ENCODE results near the gene TBX6.

Gene TBX6

GRCh38 chr16:30113031-30113710, 21.4 kb upstream of the TBX6 start, which contains the start of gene GDPD3:
Gene GDPD3 (minus strand): TSS chr16:30113537. CDS start chr16:30113478, 59 bp downstream.
- DNase-seq: no peak

GRCh38 chr16:30112197-30113030, 20.7 kb upstream of the TBX6 start:
- DNase-seq: peak; percentile 78

GRCh38 chr16:30110661-30111060, 18.9 kb upstream of the TBX6 start:
- no peak for DNase-seq

- DNase-seq: no peak
Measured at GRCh38 chr16:30108059-30108850, 16.5 kb upstream of the TBX6 start.

- DNase-seq: no peak
Measured at GRCh38 chr16:30104492-30104891, 12.8 kb upstream of the TBX6 start.

- no peak for DNase-seq
Measured at GRCh38 chr16:30104090-30104489, 12.4 kb upstream of the TBX6 start.

- no peak for DNase-seq
Measured at GRCh38 chr16:30096862-30097563, 5.3 kb upstream of the TBX6 start.

GRCh38 chr16:30096105-30096861, 4.6 kb upstream of the TBX6 start, which contains the start of gene YPEL3:
Gene YPEL3 (minus strand): TSS chr16:30096213. CDS start chr16:30095482, 731 bp downstream.
- DNase-seq: peak; percentile 93

- no peak for DNase-seq
Measured at GRCh38 chr16:30095166-30096078, 3.7 kb upstream of the TBX6 start.

- DNase-seq: no peak
Measured at GRCh38 chr16:30094541-30095165, 2.9 kb upstream of the TBX6 start.

- DNase-seq: peak; percentile 91
Measured at GRCh38 chr16:30092373-30093010, 768 bp upstream of the TBX6 start.

- DNase-seq: no peak
Measured at GRCh38 chr16:30090610-30091331, 953 bp downstream of the TBX6 start.

- no peak for DNase-seq
Measured at GRCh38 chr16:30088832-30089624, 2.7 kb downstream of the TBX6 start.

- DNase-seq: no peak
Measured at GRCh38 chr16:30088237-30088831, 3.4 kb downstream of the TBX6 start.

GRCh38 chr16:30087181-30087898, 4.4 kb downstream of the TBX6 start:
- DNase-seq: no peak

GRCh38 chr16:30086291-30087140, 5.2 kb downstream of the TBX6 start:
- DNase-seq: no peak

Measured in activated CD4-positive, alpha-beta T cell treated with anti-CD3 and anti-CD28 coated beads, Interleukin-10, Interleukin-2, amounts not matched to agents 100 ng/mL and 50 ng/mL, durations not matched to agents 16 hours and 8 hours (primary cell).